ENCODE data around the gene DNM3. TPM values are rescaled to one million over a fixed set of nuclear protein-coding genes. Genes with fewer than 3 reads are reported as not detected.
A peak's percentile ranks its signal among the peaks of the same experiment; 100 is the strongest.

DNM3 gene
- total RNA-seq, 6 experiments from 2014 or later, result 0.25 to 0.73 (median 0.39) TPM

GRCh38 chr1:172255223-172255560, 413.9 kb downstream of the DNM3 start:
- peaks cover 12% of the 10 kb centered on the region for H3K9me3 Mint-ChIP-seq
- DNase-seq, result no peak
- H3K27me3 Mint-ChIP-seq (ENCODE audit: insufficient read depth), result no peaks in the 10 kb centered on the region; the same call in 1 of the 2 replicates
- H3K4me3 Mint-ChIP-seq, result no peak overlapping the region; the same call in 1 of the 2 replicates
- peak overlapping the region; percentile 66; the same call in 1 of the 2 replicates for H3K27ac Mint-ChIP-seq
- peaks cover 39% of the 10 kb centered on the region for H3K4me1 Mint-ChIP-seq (ENCODE audit: low read depth)
- H3K36me3 Mint-ChIP-seq (ENCODE audit: low read depth), result peaks cover 12% of the 10 kb centered on the region
- TF ChIP-seq CTCF (IDR thresholded peaks at IDR 0.05), result no peak

- H3K27ac Mint-ChIP-seq, result no peak overlapping the region
- peaks cover 5% of the 10 kb centered on the region for H3K36me3 Mint-ChIP-seq (ENCODE audit: low read depth)
- H3K4me3 Mint-ChIP-seq, result no peak overlapping the region
- no peaks in the 10 kb centered on the region; the same call in 1 of the 2 replicates for H3K27me3 Mint-ChIP-seq (ENCODE audit: insufficient read depth)
- TF ChIP-seq CTCF (IDR thresholded peaks at IDR 0.05), result no peak
- H3K9me3 Mint-ChIP-seq, result peaks cover 4% of the 10 kb centered on the region
- peaks cover 53% of the 10 kb centered on the region for H3K4me1 Mint-ChIP-seq (ENCODE audit: low read depth)
- no peak for DNase-seq
Measured at GRCh38 chr1:172265905-172266304, 424.6 kb downstream of the DNM3 start.

GRCh38 chr1:172266528-172267174, 425.4 kb downstream of the DNM3 start:
- H3K27me3 Mint-ChIP-seq (ENCODE audit: insufficient read depth), result no peaks in the 10 kb centered on the region; the same call in 1 of the 2 replicates
- H3K4me1 Mint-ChIP-seq (ENCODE audit: low read depth), result peaks cover 60% of the 10 kb centered on the region
- DNase-seq, result no peak
- H3K27ac Mint-ChIP-seq, result no peak overlapping the region
- no peak for TF ChIP-seq CTCF (IDR thresholded peaks at IDR 0.05)
- H3K9me3 Mint-ChIP-seq, result no peaks in the 10 kb centered on the region
- H3K4me3 Mint-ChIP-seq, result no peak overlapping the region
- no peaks in the 10 kb centered on the region for H3K36me3 Mint-ChIP-seq (ENCODE audit: low read depth)

- peaks cover 61% of the 10 kb centered on the region for H3K4me1 Mint-ChIP-seq (ENCODE audit: low read depth)
- no peak for TF ChIP-seq CTCF (IDR thresholded peaks at IDR 0.05)
- H3K27ac Mint-ChIP-seq, result no peak overlapping the region; the same call in 1 of the 2 replicates
- no peaks in the 10 kb centered on the region; the same call in 1 of the 2 replicates for H3K27me3 Mint-ChIP-seq (ENCODE audit: insufficient read depth)
- DNase-seq, result no peak
- peak overlapping the region; percentile 74; the same call in 1 of the 2 replicates for H3K4me3 Mint-ChIP-seq
- no peaks in the 10 kb centered on the region for H3K36me3 Mint-ChIP-seq (ENCODE audit: low read depth)
- no peaks in the 10 kb centered on the region for H3K9me3 Mint-ChIP-seq
Measured at GRCh38 chr1:172268237-172268636, 426.9 kb downstream of the DNM3 start.

GRCh38 chr1:172269084-172269483, 427.8 kb downstream of the DNM3 start:
- peak overlapping the region; percentile 77 for H3K27ac Mint-ChIP-seq
- H3K4me3 Mint-ChIP-seq, result peak overlapping the region; percentile 74
- H3K27me3 Mint-ChIP-seq (ENCODE audit: insufficient read depth), result no peaks in the 10 kb centered on the region; the same call in 1 of the 2 replicates
- no peaks in the 10 kb centered on the region for H3K36me3 Mint-ChIP-seq (ENCODE audit: low read depth)
- no peaks in the 10 kb centered on the region for H3K9me3 Mint-ChIP-seq
- H3K4me1 Mint-ChIP-seq (ENCODE audit: low read depth), result peaks cover 61% of the 10 kb centered on the region
- no peak for TF ChIP-seq CTCF (IDR thresholded peaks at IDR 0.05)
- no peak for DNase-seq

All from HFFc6 (cell line).